SK-N-SH treated with all-trans-retinoic acid at 6 μM for 48 hours (cell line): ENCODE measurements around the gene C1orf115.

Experiments used
- ARNTL ChIP-seq: fragments of 450-650 bp; formaldehyde crosslinking; IDR thresholded peaks from 2 replicates; pipeline ENCODE4 v1.5.0; 2020; ENCODE audit warnings: low read depth, mild to moderate bottlenecking, moderate library complexity, borderline replicate concordance
- BACH2 ChIP-seq: fragments of 250-450 bp; sonication (Bioruptor Pico); IDR thresholded peaks from 2 replicates; pipeline ENCODE4 v1.9.0; 2021; ENCODE audit warnings: mild to moderate bottlenecking, borderline replicate concordance
- CREB5 ChIP-seq: fragments of 250-450 bp; sonication (Bioruptor Pico); IDR thresholded peaks from 2 replicates; pipeline ENCODE4 v1.5.1; 2020; ENCODE audit warnings: low read depth, mild to moderate bottlenecking, moderate library complexity
- ESRRG ChIP-seq: fragments of 250-450 bp; sonication (Bioruptor Pico); IDR thresholded peaks from 2 replicates; pipeline ENCODE4 v1.6.1; 2021; ENCODE audit warnings: mild to moderate bottlenecking
- GLIS3 ChIP-seq: fragments of 250-450 bp; sonication (Bioruptor Pico); IDR thresholded peaks from 2 replicates; pipeline ENCODE4 v1.5.0; 2020; ENCODE audit warnings: mild to moderate bottlenecking, moderate library complexity
- RARB ChIP-seq: fragments of 250-450 bp; sonication (Bioruptor Pico); IDR thresholded peaks from 2 replicates; pipeline ENCODE4 v1.8.0; 2021; ENCODE audit warnings: mild to moderate bottlenecking, moderate library complexity
- SNAI2 ChIP-seq: fragments of 250-450 bp; sonication (Bioruptor Pico); IDR thresholded peaks from 2 replicates; pipeline ENCODE4 v1.5.0; 2020; ENCODE audit warnings: mild to moderate bottlenecking, moderate library complexity
- TSHZ2 ChIP-seq: fragments of 250-450 bp; sonication (Bioruptor Pico); IDR thresholded peaks from 2 replicates; pipeline ENCODE4 v1.5.0; 2020; ENCODE audit warnings: mild to moderate bottlenecking, moderate library complexity
- ZC3H10 ChIP-seq: fragments of 250-450 bp; sonication (Bioruptor Pico); IDR thresholded peaks from 2 replicates; pipeline ENCODE4 v1.5.1; 2021; ENCODE audit warnings: mild to moderate bottlenecking, moderate library complexity
- ZFP30 ChIP-seq: fragments of 450-650 bp; formaldehyde crosslinking; IDR thresholded peaks from 2 replicates; pipeline ENCODE4 v1.5.0; 2022; ENCODE audit warnings: mild to moderate bottlenecking, moderate library complexity
- ZNF8 ChIP-seq: fragments of 450-650 bp; formaldehyde crosslinking; IDR thresholded peaks from 2 replicates; pipeline ENCODE4 v1.5.0; 2020; ENCODE audit warnings: mild to moderate bottlenecking, moderate library complexity
- TF ChIP-seq, protein P1 (sequence below): fragments of 250-450 bp; sonication (Bioruptor Pico); IDR thresholded peaks from 2 replicates; pipeline ENCODE4 v1.8.0; 2020; ENCODE audit warnings: mild to moderate bottlenecking, moderate library complexity, borderline replicate concordance

GRCh38 chr1:220698607-220699016, 8.4 kb downstream of the C1orf115 start:
- TF ChIP-seq ESRRG (CRISPR knock-in tag) (no peak), BACH2 (CRISPR knock-in tag) (no peak), SNAI2 (CRISPR knock-in tag) (no peak), CREB5 (CRISPR knock-in tag) (no peak), ZNF8 (CRISPR knock-in tag) (no peak), TSHZ2 (no peak), GLIS3 (no peak), ZFP30 (no peak), RARB (no peak), ARNTL (CRISPR knock-in tag) (no peak), ZC3H10 (CRISPR knock-in tag) (no peak)
- TF ChIP-seq, protein P1, sequence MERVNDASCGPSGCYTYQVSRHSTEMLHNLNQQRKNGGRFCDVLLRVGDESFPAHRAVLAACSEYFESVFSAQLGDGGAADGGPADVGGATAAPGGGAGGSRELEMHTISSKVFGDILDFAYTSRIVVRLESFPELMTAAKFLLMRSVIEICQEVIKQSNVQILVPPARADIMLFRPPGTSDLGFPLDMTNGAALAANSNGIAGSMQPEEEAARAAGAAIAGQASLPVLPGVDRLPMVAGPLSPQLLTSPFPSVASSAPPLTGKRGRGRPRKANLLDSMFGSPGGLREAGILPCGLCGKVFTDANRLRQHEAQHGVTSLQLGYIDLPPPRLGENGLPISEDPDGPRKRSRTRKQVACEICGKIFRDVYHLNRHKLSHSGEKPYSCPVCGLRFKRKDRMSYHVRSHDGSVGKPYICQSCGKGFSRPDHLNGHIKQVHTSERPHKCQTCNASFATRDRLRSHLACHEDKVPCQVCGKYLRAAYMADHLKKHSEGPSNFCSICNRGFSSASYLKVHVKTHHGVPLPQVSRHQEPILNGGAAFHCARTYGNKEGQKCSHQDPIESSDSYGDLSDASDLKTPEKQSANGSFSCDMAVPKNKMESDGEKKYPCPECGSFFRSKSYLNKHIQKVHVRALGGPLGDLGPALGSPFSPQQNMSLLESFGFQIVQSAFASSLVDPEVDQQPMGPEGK (CRISPR knock-in tag), result no peak
